OCI-LY3 (cell line): ENCODE results near the gene RBPJ.

ENCODE experiments used
- CTCF ChIP-seq: fragments of 200-600, 300-600 bp; sonication (generic); IDR thresholded peaks from 2 replicates; pipeline ENCODE4 v1.5.1; 2014; ENCODE audit warnings: antibody characterized with exemption, low read length, low read depth
- EZH2phosphoT487 ChIP-seq: fragments of 200-600 bp; shearing (Covaris generic); IDR thresholded peaks from 2 replicates; pipeline ENCODE4 v1.6.1; 2018; ENCODE audit warnings: antibody characterized with exemption, mixed run types, low read depth

- no peak for TF ChIP-seq CTCF
- no peak for TF ChIP-seq EZH2phosphoT487
Observed at GRCh38 chr4:26451597-26451996, 130.8 kb downstream of the RBPJ start.
